AG20443 (cell line): ENCODE results near the gene IL1A.
A peak's percentile ranks its signal among the peaks of the same experiment; 100 is the strongest.
"Not testable (repeated sequence)": the region's sequence is repeated elsewhere in the genome, so short reads cannot be mapped to it uniquely, and the experiment has no call there.

ENCODE experiments used
- DNase-seq: peaks from one replicate; pipeline ENCODE4 v3.0.0; 2012; ENCODE audit warnings: low spot score, mixed read lengths

Gene IL1A, protein sequence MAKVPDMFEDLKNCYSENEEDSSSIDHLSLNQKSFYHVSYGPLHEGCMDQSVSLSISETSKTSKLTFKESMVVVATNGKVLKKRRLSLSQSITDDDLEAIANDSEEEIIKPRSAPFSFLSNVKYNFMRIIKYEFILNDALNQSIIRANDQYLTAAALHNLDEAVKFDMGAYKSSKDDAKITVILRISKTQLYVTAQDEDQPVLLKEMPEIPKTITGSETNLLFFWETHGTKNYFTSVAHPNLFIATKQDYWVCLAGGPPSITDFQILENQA

DNA sequence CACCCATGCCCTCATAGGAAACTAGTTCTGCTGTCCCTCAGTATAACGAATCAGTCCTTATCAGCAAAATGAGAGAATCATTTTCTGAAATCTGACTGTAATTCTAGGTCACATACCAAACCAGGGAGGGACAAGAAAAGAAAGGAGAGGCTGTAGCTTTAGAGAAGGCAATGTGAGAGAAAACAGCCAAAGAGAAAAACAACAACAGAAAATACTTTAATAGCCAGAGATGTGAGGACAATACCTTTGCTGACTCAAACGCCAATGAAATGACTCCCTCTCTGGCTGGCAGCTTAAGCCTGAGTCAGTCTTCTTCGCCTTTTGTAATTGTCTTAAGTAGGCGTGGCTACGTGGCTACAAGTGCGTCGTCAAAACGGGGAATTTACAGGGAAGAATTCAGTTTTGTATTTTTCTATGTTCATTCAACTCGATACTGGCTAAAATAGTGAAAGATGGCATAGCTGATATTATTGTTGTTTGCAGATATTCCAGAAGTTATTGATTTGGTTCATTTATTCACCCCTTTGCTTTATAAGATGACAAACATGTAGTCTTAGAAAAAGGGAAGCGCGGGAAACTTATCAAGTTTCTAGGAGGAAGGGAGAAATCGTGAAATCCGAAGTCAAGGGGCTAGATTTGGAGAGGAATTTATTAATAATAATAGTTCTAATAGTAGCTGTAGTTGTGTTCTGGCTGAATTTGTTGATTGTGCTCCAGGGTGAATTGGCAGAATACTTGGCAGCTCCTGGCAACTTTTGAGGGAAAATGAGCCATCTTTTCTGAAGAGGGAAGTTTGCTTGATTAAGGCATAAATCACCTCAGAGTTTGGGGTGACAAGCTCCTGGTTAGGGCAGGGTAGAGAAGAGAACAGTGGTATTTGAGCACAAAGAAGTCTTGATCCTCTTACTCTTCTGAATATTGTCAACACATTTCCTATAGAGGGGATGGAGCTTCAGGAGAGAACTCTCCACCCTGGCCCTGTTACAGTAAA lies at the start of gene IL1A:
Gene IL1A, minus strand, starts transcription at position 295 of the 991 bp plus-strand sequence. CDS start 723 bp downstream, outside the sequence.
- peak; percentile 78 for DNase-seq

DNA sequence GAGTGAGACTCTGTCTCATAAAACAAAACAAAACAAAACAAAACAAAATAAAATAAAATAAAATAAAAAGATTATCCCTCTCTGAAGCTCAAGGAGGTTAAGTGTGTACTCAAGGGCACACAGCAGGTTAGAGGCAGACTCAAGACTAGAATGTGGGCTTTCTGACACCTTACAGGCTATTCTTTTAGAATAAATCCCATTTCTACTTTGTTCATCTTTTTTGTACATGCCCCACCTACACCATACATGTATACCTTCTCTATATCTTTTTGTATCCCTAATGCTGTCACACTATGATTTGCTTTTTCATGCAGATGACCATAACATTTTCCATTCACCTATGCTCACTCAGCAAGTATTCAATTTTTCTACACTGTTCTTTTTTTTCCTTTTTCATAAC lies 49.7 kb upstream of the IL1A start:
- no peak for DNase-seq

DNA sequence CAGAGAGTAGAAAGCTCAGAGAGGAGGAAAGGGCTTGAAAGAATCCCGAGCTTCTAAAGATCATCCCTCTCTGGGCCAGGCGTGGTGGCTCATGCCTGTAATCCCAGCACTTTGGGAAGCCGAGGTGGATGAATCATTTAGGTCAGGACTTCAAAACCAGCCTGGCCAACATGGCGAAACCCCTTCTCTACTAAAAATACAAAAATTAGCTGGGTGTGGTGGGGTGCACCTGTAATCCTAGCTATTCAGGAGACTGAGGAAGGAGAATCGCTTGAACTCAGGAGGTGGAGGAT lies 49.3 kb upstream of the IL1A start:
- DNase-seq: not testable (repeated sequence)

DNA sequence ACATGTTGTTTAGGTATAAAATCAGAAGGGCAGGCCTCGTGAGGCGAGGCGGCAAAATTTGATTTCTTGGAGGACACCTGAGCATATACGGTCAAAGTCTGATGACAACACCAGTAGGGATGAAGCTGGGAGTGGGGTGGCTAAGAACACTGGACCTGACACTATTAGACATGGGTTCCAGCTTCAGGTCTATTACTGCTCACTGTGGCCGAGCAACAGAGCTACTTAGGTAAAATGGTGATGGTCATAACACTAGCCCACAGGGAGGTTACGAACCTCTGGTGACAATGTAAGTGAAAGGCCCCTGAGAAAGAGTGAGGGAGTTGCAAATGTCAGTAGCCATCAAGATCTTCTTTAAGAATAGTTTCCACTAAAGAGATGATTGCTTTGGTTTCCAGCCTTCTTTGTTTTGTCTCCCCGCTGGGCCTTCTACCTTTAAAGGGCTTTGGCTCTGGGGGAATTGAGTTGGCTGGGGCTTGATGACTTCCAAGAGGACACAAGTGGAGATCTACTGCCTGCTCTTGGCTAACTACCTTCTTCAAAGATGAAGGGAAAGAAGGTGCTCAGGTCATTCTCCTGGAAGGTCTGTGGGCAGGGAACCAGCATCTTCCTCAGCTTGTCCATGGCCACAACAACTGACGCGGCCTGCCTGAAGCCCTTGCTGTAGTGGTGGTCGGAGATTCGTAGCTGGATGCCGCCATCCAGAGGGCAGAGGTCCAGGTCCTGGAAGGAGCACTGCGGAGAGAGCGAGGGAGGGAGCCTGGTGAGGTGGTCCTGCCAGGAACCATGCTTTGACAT lies 48.7 kb upstream of the IL1A start:
- DNase-seq: no peak

DNA sequence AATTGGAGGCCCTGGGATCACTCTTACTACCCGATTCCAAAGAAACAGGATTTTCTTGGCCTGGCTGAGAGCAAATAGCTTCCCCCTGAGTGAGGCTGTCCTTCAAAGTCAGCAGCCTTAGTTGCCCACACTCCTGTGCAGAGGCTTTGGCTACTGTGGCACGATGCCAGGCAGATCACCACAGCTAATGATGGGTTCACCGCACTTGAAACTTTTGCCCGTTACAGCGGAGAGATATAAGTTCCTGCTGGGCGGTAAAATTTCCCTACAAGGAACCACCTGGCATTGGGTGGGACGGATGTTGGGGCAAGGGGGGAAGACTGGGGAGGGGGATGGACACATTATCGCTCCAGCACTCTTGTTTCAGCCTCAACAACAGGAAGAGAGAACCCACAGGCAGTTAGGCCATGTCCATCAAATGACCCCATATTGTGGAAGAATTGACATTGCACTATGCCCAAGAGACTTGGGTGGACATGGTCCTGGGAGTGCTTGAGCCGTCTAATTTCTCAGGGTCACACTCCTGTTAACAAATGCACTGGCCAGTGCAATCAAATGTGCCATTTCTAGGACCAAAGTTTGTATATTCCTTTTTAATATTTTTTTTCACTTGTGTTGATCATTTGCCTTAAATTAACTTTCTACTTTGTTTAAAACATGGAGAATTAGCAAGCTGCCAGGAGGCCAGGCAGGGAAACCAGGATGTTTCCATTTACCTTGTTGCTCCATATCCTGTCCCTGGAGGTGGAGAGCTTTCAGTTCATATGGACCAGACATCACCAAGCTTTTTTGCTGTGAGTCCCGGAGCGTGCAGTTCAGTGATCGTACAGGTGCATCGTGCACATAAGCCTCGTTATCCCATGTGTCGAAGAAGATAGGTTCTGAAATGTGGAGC lies 47.9 kb upstream of the IL1A start:
- DNase-seq: no peak

DNA sequence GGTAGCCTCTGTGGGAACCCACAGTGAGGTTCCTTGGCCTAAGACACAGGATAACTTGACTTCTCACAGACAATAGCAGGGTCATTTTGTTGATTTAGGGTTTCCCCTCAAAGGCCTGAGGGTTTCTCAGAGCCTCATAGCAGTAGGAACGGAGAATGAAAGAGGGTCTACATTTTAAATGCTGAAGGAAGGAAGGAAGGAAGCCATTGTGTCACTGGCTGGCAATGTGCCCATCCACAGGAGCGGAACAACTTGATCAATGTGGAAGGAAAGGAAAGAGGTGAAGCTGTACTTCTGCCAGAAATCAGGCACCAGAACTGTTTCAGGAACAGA lies 47.2 kb upstream of the IL1A start:
- DNase-seq: no peak

DNA sequence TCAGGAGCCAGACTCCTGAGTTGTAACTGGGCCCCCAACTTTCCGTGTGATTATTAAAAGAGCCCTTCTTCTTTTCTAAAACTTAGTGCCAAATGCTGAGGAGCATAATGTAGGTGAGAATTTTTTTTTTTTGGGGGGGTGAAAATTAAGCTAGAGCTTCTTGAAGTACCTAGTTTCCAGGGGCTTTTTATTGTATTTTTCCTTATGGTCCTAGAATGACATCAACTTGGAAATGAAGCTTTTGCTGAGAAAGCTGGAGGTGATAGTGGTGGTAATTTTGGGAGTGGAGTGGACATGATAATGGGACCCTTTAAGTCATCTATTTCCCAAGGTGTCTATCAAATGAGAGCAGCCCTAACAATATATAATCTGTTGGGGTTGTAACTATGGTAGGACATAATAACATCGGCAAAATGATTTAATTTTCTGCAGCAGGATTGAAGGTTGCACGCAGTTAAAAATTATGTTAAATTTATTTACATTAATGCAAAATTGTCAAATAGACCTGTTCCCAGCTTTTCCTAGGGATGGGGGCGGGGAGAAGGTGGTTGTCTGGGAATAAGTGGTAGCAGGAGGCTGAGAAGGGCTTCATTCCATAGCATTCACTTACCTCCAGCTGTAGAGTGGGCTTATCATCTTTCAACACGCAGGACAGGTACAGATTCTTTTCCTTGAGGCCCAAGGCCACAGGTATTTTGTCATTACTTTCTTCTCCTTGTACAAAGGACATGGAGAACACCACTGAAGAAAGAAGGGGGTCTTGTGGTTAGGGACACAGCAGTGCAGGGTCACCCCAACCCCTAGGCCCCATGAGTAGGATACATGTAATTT lies 46.6 kb upstream of the IL1A start:
- no peak for DNase-seq

DNA sequence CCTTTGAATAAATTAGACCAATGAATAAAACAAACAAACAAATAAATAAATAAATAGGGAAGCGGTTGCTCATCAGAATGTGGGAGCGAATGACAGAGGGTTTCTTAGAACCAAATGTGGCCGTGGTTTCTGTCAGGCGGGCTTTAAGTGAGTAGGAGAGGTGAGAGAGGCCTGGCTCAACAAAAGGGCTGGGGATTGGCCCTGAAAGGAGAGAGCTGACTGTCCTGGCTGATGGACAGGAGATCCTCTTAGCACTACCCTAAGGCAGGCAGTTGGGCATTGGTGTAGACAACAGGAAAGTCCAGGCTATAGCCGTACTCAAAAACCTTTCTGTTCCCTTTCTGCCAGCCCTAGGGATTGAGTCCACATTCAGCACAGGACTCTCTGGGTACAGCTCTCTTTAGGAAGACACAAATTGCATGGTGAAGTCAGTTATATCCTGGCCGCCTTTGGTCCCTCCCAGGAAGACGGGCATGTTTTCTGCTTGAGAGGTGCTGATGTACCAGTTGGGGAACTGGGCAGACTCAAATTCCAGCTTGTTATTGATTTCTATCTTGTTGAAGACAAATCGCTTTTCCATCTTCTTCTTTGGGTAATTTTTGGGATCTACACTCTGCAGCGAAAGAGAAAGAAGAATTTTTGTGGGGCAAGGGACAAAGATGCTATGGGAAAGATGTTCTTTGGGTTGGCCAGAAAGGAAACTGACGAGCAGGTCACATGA lies 45.8 kb upstream of the IL1A start:
- DNase-seq: no peak

DNA sequence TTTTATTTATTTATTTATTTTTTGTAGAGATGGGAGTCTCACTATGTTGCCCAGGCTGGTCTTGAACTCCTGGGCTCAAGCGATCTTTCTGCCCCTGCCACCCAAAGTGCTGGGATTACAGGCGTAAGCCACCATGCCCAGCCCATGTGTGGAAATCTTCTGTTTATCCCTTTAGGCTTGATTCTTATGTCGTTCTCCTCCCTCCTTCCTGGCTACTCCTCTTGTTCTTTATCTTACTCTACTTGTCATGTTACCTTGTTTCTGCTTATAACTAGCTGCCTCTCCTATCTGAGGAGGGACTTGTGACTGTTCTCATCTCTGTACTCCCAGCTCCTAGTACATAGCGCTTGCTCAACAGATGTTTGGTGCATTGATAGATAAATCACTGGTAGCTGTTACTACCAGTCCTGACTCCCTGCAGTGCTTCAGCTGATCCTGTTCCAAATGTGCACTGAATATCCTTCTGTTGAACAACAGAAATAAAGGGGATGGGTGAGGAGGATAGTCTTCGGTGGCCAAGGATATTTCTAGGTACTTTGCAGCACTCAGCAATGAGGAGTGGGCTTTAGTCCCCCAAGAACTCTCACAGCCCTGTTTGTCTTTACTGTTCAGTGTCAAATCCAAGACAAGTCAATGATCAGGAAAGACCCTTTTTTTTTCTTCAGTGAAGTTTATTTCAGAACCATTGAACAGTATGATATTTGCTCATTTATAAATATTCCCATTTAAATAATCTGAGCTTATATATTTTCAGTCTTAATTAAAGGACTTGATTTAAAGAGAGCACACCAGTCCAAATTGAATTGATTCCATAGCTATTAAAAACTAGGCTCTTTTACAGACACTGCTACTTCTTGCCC lies 45.0 kb upstream of the IL1A start:
- DNase-seq: no peak

DNA sequence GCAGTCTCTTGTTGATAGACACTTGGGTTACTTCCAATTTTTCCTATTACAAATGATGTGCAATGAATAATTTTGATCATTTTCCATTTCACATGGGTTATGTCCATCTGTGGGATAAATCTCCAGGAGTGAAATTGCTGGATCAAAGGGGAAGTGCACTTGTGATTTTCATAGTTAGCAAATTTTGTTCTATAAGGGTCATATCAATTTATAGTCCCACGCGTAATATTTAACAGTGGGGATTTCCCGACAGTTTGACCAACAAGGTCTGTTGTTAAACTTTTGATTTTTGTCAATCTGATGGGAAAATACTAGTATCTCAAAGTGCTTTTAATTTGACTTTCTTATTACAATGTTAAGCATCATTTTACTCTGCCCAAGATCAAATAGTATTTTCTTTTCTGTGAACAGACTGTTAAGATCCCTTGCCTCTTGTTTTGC lies 44.0 kb upstream of the IL1A start:
- DNase-seq: no peak

DNA sequence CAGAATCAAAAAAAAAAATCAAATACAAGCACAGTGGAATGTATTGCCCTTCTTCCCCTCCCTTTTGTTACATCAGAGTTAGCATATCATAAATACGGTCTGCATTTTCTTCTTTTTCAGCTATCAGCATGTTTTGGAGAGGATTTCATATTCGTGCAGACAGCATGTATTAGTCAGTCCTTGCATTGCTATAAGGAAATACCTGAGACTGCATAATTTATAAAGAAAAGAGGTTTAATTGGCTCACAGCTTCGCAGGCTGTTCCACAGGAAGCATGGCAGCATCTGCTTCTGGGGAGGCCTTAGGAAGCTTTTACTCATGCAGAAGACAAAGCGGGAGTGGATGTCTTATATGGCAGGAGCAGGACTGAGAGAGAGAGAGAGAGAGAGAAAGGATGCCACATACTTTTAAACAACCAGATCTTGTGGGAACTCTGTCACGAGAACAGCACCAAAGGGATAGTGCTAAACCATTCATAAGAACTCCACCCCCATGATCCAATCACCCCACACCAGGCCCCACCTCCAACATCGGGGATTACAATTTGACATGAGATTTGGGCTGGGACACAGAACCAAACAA lies 43.4 kb upstream of the IL1A start:
- DNase-seq: no peak

DNA sequence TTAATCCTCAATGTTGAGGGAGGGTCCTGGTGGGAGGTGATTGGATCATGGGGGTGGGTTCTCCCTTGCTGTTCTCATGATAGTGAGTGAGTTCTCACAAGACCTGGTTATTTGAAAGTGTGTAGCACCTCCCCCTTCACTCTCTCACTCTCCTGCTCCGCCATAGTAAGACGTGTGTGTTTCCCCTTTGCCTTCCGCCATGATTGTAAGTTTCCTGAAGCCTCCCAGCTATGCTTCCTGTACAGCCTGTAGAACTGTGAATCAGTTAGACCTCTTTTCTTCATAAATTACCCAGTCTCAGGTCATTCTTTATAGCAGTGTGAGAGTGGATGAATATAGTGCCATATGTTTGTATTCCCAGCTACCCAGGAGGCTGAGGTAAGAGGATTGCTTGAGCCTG lies 42.7 kb upstream of the IL1A start:
- DNase-seq: no peak

DNA sequence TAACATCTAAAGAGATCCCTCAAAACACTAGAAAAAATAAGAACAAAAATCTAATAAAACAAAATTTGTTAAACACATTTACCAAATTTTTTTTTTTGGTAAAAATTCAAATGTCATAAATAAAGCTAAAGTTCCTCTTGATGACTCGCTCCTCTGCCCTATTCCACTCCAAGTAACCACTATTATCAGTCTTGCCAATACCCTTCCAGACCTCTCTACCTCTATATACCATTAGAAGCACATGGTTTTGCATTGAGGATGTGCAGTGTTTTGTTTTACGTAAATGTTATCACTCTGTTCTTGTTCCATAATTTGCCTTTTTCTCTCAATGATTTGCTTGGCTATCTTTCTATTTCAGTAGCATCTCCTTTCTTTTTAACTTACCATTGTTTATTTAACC lies 41.4 kb upstream of the IL1A start:
- no peak for DNase-seq

DNA sequence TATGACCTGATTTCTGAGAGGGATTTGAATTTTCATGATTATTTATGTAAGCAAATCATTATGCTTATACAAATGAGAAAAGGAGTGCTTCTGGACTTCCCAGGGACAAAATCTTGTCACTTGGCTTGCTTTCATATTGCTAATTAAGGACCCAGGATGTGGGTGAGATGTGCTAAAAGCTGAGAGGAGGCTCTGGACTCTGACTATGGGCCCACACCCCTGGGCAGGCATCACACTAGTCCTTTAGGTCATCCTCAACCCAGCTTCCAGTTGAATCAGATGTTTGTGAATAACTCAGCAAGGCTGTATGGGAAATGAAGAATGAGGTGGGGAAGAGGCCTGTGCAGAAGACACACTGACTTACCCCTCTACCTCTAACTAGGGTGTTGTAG lies 40.4 kb upstream of the IL1A start:
- no peak for DNase-seq

DNA sequence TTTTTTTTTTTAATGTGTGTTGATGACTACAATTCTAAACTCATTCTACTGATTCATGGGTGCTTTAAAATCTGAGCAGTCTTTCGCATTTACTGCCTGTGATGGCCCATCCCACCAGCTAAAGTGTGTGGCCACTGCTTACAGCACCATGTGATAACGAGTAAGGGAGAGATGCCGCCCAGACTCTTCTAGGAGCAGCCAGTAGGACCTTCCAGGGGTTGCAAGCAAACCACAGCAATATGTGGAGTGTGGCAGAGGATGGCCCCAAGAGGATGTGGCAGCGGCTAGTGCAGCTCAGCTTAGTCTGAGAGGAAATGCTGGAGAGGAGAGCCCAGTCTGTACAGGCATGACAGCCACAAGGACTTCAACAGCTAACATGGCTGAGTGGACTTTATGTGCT lies 37.4 kb upstream of the IL1A start:
- DNase-seq: no peak

DNA sequence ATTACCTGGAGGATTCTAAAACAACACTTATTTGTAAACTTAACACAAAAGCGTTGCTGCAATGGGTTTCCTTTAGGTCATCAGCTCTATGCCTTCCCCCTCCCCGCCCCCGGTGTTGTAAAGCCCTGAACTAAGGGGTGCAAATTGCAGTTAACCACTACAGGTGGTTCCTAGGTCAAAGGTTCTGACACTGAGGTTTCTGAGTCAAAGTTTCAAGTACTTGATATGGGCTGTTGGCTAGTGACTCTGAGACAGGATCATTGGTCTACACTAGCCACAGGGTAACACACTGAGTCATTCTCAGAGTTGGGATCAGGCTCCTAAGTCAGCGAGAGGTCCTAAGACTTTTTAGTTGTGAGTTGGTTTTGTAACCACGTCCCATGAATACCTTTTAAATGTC lies 36.8 kb upstream of the IL1A start:
- no peak for DNase-seq

DNA sequence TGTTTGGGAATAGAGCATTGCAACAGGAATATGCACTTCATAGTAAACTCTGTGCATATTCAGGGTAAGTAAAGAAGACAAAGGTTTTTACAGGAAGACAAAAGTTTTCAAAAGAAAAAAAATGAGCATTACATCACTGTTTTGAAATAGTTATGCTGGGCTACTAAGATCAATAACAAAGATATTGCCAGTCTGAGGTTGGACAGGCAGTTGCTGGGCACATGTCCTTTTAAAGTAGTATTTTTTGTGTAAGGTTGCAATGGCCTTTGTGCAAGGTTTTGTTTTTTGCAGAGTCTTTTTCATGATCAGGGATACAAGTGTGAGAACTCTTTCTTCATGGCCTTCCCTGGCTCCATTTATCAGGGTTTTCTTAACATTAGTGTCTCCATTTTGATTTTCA lies 36.0 kb upstream of the IL1A start:
- DNase-seq: no peak

DNA sequence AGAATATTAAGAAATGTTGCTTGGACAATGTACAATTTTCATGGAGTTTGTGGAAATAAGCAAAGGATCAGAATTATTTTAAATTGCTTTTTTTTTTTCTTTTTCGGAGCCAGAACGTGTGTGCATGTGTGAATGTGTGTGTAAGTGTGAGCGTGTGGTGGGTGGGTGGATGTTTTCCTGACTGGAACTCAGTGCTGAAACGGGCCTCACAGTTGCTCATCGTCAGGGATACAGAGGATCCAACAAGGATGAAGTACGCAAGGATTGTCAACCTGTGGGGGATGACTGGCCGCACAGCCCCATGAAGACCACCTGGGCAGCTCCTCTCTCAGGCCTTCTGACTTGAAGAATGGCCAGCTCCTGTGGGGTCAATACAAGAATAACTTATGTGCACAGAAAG lies 34.8 kb upstream of the IL1A start:
- DNase-seq: no peak
